K562 (cell line): ENCODE measurements around the gene ACSF2.

Experiments used
- CTCF ChIP-seq, 3 experiments: IDR thresholded peaks in 2 of 3; conservative IDR thresholded peaks in 1 of 3; 2 replicates each; pipeline ENCODE4 v1.5.1; 2011 to 2012; ENCODE audit warnings: low read length in 3 of 3, mild to moderate bottlenecking in 3 of 3, control low read depth in 2 of 3, improper control_type of control experiment in 1 of 3, inconsistent platforms in 1 of 3, low read depth in 1 of 3, mixed read lengths in 1 of 3, moderate library complexity in 1 of 3; ENCODE audit not compliant: insufficient read depth in 2 of 3
- NFYB ChIP-seq: IDR thresholded peaks from 2 replicates; pipeline ENCODE4 v1.6.1; 2011; ENCODE audit warnings: mild to moderate bottlenecking, moderate library complexity; ENCODE audit not compliant: insufficient read length; ENCODE audit errors: extremely low read depth
- POLR2AphosphoS5 ChIP-seq: IDR thresholded peaks from 2 replicates; pipeline ENCODE4 v1.6.1; 2011; ENCODE audit warnings: mild to moderate bottlenecking, low read depth, low read length, moderate library complexity; ENCODE audit not compliant: control insufficient read depth, insufficient read depth
- RBM39 ChIP-seq: fragments of 200-400 bp; formaldehyde crosslinking; optimal IDR thresholded peaks from 2 replicates; pipeline ENCODE3; 2018; ENCODE audit warnings: low read depth, low read length
- RCOR1 ChIP-seq, 2 experiments: IDR thresholded peaks; 2 replicates each; pipeline ENCODE4 v1.6.1; 2012; ENCODE audit warnings: low read depth in 2 of 2, low read length in 2 of 2, borderline replicate concordance in 1 of 2, improper control_type of control experiment in 1 of 2
- ZNF121 ChIP-seq: sonication (generic); formaldehyde crosslinking; conservative IDR thresholded peaks from 2 replicates; pipeline ENCODE4 v1.8.0; 2022; ENCODE audit warnings: missing genetic modification reagents
- ZNF316 ChIP-seq: fragments of 450-650 bp; IDR thresholded peaks from 2 replicates; pipeline ENCODE4 v1.6.1; 2016

- no peak for TF ChIP-seq RCOR1 (IDR thresholded peaks at IDR 0.05; ENCODE audit: borderline replicate concordance in 1 of 2, low read depth in 2 of 2, low read length in 2 of 2)
- TF ChIP-seq ZNF316: no peak
- TF ChIP-seq NFYB: no peak
- TF ChIP-seq ZNF121 (CRISPR knock-in tag): no peak
- no peak for TF ChIP-seq RBM39
- no peak for TF ChIP-seq POLR2AphosphoS5
- no peak for TF ChIP-seq CTCF (IDR thresholded peaks at IDR 0.05 in 2 of 3, conservative IDR thresholded peaks at IDR 0.05 in 1 of 3; ENCODE audit: insufficient read depth in 2 of 3, low read depth in 1 of 3, low read length in 3 of 3)
Observed at GRCh38 chr17:50461550-50462132, 35.6 kb downstream of the ACSF2 start.
